ENCODE results near the gene LRP2BP. TPM values are rescaled to one million over a fixed set of nuclear protein-coding genes. Genes with fewer than 3 reads are reported as not detected.
A peak's percentile ranks its signal among the peaks of the same experiment; 100 is the strongest.

Gene LRP2BP
- total and polyA plus RNA-seq, 2 of the 13 experiments (the other 11 are each of a cell fraction or from before 2014, with no cell fraction given): 0.22 to 0.29 TPM

DNA sequence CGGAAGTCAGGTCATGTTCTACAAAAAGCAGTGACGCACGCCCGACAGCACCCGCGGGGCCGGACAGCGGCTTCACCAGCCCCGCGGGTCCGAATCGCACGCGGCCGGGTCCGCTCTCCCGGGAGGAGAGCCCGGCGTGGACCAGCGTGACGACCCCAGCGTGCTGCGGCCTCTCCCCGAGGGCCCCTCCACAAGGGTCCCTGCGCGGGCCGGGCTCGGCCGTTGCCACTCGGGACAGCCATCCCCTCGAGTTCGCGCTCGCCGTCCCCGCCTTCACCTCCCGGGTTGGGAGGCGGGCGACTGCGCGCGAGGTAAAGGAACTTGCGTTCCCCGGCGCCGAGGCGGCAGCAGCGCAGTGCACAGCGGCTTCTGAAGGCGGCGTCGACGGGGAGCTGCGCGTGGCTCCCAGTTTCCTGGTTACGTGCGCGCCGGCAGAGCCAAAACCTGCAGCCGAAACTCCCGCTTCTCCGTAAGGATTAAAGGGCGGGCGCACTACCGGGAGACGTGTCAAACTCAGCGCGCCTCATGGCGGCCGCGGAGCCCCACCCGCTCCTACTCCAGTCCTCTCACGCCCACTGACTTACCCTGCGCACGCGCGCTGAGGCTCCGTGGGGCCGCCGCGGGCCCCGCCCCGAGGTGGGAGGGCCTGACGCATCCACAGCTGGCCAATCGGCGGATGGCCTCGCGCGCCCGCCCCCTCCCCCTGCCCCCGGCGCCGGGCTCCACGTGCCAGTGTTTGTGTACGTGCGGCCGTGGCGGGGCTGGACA, 416 bp upstream of the LRP2BP start:
- Histone ChIP-seq H3K9me3 (ENCODE audit: low read length) (no peaks in the 10 kb centered on the region), H3K27ac (ENCODE audit: extremely low read length, insufficient read depth, low read length) (peak overlapping the region; percentile 95), H3K9ac (ENCODE audit: insufficient read depth, low read depth, low read length) (peak overlapping the region; percentile 77), H3K4me1 (ENCODE audit: insufficient read depth, low read length) (peaks cover 44% of the 10 kb centered on the region), H3K27me3 (ENCODE audit: control insufficient read depth in 1 of 2, insufficient read depth in 2 of 2, low read length in 2 of 2) (no peaks in the 10 kb centered on the region), H3K4me2 (ENCODE audit: low read depth, low read length) (peak overlapping the region; percentile 81), H3K79me2 (ENCODE audit: insufficient read depth, low read length) (peaks cover 2% of the 10 kb centered on the region), H3K36me3 (replicated peaks in 1 of 2; ENCODE audit: control insufficient read depth in 1 of 2, insufficient read depth in 2 of 2, low read length in 2 of 2) (peaks cover 2 to 21% of the 10 kb centered on the region in 2 experiments; a peak in 3 of 5 replicates), H4K20me1 (ENCODE audit: insufficient read depth, low read length) (no peaks in the 10 kb centered on the region; the same call in 1 of the 2 replicates), H3K4me3 (replicated peaks in 1 of 3; ENCODE audit: insufficient read depth in 1 of 3, low read depth in 2 of 3, low read length in 3 of 3) (peak overlapping the region; percentile 65 to 75 (median 71); a peak in 5 of 6 replicates), H2AFZ (ENCODE audit: low read length) (no peak overlapping the region)
- intact Hi-C loops (cut with micrococcal nuclease; ENCODE audit: unreplicated experiment) (loop anchor here (5.0 kb wide), 1 partner anchor 194 kb away; the partner anchor contains the start of gene CFAP97), in situ Hi-C loops (cut with HindIII; ENCODE audit: extremely low pct_ligation_motif_present, low pct_unique_long_range_greater_than_20kb) (no loop called here)
- no TSS peak for BruUV-seq (replicated peaks)
- WGBS (ENCODE audit: low lambda C conversion rate): 0% methylated on average over 3 of the region's 98 CpGs
- POLR2A ChIA-PET: interaction anchor here (0.5 to 2.7 kb wide), 9 partner anchors 10 to 195 kb away, joined by 3 to 30 read pairs (median 5); partner anchors contain the start of gene UFSP2
- peak; percentile 96 for DNase-seq (ENCODE audit: low spot score)
- CTCF ChIA-PET (ENCODE audit: low intra/inter-chr PET ratio, low total read pairs): no interaction called here
- FAIRE-seq: peak; percentile 65
- peak; percentile 85 for ATAC-seq
- TF ChIP-seq, protein P1, sequence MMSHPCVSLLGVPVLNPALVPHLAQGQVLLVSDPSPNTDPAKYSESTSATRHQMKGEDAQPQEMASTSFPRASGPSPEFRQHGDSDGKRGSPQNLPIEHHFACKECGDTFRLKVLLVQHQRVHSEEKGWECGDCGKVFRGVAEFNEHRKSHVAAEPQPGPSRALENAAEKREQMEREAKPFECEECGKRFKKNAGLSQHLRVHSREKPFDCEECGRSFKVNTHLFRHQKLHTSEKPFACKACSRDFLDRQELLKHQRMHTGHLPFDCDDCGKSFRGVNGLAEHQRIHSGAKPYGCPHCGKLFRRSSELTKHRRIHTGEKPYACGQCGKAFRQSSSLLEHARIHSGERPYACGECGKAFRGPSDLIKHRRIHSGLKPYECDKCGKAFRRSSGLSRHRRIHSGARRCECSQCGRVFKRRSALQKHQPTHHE (CRISPR knock-in tag; IDR thresholded peaks at IDR 0.05; ENCODE audit: borderline replicate concordance): peak; percentile 91; the same call in 1 of the 2 replicates
- TF ChIP-seq ZSCAN25 (CRISPR knock-in tag; IDR thresholded peaks at IDR 0.05) (peak; percentile 78; the same call in 1 of the 2 replicates), HNF4G (IDR thresholded peaks at IDR 0.05; ENCODE audit: borderline replicate concordance, low read depth, low read length) (0 out of 2 replicates have a peak, but pooled peaks have one; percentile 5), HNF4G (CRISPR knock-in tag; IDR thresholded peaks at IDR 0.05; ENCODE audit: borderline replicate concordance, low read depth) (no peak), DPF2 (CRISPR knock-in tag; IDR thresholded peaks at IDR 0.05; ENCODE audit: borderline replicate concordance, low read depth) (no peak), GABPB1 (CRISPR knock-in tag; IDR thresholded peaks at IDR 0.05) (peak; percentile 91), NFKBIZ (CRISPR knock-in tag; IDR thresholded peaks at IDR 0.05) (no peak; the same call in 1 of the 2 replicates), ESRRA (CRISPR knock-in tag; IDR thresholded peaks at IDR 0.05; ENCODE audit: low read depth) (0 out of 2 replicates have a peak, but pooled peaks have one; percentile 48), NCOR1 (IDR thresholded peaks at IDR 0.05; ENCODE audit: borderline replicate concordance, low read length) (peak; percentile 32; the same call in 1 of the 2 replicates), NAIF1 (CRISPR knock-in tag; IDR thresholded peaks at IDR 0.05; ENCODE audit: borderline replicate concordance) (peak; percentile 96), RNF2 (conservative IDR thresholded peaks at IDR 0.05; ENCODE audit: low read depth) (peak; percentile 98), ETV6 (CRISPR knock-in tag; conservative IDR thresholded peaks at IDR 0.05) (0 out of 2 replicates have a peak, but pooled peaks have one; percentile 28), HIC2 (CRISPR knock-in tag; IDR thresholded peaks at IDR 0.05; ENCODE audit: low read depth) (0 out of 2 replicates have a peak, but pooled peaks have one; percentile 25), NFKB2 (CRISPR knock-in tag; IDR thresholded peaks at IDR 0.05; ENCODE audit: borderline replicate concordance) (peak; percentile 99), TSC22D2 (CRISPR knock-in tag; IDR thresholded peaks at IDR 0.05; ENCODE audit: borderline replicate concordance) (peak; percentile 79; the same call in 1 of the 2 replicates), ZNF136 (CRISPR knock-in tag; IDR thresholded peaks at IDR 0.05; ENCODE audit: low read depth) (peak; percentile 85)
- TF ChIP-seq, protein P2, sequence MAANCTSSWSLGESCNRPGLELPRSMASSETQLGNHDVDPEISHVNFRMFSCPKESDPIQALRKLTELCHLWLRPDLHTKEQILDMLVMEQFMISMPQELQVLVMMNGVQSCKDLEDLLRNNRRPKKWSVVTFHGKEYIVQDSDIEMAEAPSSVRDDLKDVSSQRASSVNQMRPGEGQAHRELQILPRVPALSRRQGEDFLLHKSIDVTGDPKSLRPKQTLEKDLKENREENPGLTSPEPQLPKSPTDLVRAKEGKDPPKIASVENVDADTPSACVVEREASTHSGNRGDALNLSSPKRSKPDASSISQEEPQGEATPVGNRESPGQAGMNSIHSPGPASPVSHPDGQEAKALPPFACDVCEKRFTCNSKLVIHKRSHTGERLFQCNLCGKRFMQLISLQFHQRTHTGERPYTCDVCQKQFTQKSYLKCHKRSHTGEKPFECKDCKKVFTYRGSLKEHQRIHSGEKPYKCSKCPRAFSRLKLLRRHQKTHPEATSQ (CRISPR knock-in tag; IDR thresholded peaks at IDR 0.05; ENCODE audit: borderline replicate concordance): peak; percentile 98
- TF ChIP-seq, protein P3, sequence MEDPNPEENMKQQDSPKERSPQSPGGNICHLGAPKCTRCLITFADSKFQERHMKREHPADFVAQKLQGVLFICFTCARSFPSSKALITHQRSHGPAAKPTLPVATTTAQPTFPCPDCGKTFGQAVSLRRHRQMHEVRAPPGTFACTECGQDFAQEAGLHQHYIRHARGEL (CRISPR knock-in tag; IDR thresholded peaks at IDR 0.05): peak; percentile 85

Measured in HepG2 (cell line).